HG02798 (cell line): ENCODE results near the gene ANKRD11.

ENCODE experiments used
- ATAC-seq: cut with Tn5 transposase; IDR thresholded peaks from one replicate; pipeline ENCODE4 v1.9.1; 2021; ENCODE audit warnings: mild to moderate bottlenecking; ENCODE audit not compliant: unreplicated experiment, poor library complexity

Gene ANKRD11

DNA sequence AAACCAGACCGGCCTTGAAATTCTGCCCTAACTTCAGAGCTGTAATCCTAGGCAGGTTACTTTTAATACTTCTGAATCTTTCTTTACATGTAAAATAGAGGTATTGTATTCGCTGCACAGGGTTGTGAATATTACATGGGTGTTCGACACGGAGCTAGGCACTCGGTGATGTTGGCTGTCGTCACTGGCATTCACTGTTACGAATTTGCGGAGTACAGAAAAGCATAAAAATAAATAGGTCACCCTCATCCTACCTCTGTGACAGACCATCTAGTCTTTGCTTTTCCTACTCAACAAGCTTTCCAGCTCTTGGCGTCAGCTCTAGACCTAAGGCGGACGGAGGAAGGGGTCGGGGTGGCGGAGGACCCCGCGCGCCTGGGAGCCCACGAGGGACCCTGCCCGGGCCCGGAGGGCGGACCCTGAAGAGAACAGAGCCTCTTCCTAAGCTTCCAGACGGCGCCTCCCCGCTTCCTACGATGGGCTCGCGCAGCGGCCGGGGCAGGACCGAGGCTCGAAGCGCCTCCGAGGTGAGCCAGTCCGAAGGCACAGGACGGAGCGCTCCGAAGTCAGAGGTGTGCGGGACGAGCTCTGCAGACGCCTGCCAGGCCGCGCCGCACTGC, 17.0 kb upstream of the ANKRD11 start:
- ATAC-seq: no peak

GRCh38 chr16:89506791-89507191, 16.4 kb upstream of the ANKRD11 start:
- no peak for ATAC-seq

- no peak for ATAC-seq
Measured at GRCh38 chr16:89506113-89506504, 15.7 kb upstream of the ANKRD11 start.

DNA sequence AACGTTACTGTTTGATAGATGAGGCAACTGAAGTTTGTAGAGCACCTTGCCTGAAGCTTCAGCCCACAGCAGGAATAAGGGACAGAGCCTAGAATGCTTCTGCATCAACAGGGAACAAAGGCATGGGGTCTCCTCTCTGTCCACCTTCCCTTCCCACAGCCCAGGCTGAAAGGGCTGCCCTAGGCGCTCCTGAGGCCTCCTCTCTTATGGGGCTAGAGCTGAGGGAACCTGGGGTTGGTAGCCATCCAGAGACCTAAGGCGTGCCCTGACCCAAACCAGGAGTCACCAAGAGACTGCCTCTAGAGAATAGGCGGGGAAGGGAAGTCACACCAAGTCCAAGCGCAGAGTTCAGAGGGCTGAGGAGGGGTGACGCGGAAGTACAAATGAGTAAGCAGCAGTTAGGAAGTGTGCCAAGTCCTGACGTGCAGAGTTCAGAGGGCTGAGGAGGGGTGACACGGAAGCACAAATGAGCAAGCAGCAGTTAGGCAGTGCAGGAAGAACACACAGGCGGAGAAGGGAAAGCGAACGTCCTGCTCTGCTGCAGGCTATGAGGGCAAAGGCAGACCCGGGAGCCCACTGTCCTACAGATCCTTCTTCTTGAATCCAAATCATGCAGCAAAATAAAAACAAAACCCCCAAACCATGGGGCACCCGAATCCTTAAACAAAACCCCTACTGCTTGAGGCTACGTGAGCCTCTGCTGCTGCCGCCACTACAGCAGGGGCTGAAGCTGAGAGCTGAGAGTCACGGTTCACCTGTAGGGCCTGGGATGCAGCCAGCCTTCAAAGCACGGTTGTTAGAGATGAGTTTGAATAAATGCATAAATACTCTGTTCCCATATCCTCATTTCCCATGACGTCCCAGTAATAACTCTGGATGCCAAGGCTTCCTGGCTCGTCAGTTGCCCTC, 15.1 kb upstream of the ANKRD11 start:
- ATAC-seq: peak; percentile 39

- ATAC-seq: no peak
Measured at GRCh38 chr16:89504091-89504490, 13.7 kb upstream of the ANKRD11 start.

DNA sequence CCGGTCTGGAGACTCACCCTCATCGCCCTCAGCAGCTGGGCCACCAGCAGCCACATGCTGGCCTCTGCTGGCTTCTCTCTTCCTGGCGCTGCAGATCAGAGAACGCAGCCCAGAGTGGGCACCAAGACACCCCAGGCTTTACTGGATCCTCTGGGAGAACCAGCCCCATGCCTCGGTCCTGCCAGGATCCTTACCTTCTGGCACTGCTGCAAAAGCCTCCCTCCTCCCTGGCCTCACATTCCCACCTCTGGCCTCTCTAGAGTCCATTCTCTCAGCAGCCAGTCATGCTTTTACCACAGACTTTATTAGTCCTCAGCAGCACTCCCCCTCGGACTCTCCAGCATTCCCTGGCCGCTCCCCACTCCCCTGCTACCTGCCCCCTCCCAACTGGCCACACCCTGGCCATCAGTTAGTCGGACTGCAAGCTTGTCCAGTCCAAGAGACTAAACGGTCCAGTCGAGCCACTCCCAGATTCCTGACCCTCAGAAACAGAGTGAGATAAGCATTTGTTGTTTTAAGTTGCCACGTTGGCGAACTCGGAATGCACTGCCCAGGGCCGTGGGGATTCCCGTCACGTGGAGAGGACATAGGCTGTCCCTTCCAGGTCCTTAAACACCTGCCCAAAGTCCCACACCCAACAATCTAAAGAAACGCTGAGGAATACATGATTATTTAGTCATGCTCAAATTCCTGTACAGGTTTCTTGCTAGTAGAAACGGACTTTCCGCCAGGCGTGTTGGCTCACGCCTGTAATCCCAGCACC, 11.9 kb upstream of the ANKRD11 start:
- ATAC-seq: no peak

DNA sequence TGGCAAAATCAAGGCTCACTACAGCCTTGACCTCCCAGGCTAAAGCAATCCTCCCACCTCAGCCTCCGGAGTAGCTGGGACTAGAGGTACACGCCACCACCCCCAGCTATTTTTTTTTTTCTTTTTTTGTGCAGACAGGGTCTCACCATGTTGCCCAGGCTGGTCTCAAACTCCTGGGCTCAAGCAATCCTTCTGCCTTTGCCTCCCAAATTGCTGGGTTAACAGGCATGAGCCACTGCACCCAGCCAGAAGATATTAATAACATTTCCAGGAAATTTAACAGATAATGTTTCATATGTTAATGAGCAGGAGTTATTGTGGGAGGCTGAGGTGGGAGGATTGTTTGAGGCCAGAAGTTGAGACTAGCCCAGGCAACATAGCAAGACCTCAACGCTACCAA, 9.4 kb upstream of the ANKRD11 start:
- no peak for ATAC-seq

- ATAC-seq: no peak
Measured at GRCh38 chr16:89498839-89499238, 8.5 kb upstream of the ANKRD11 start.

DNA sequence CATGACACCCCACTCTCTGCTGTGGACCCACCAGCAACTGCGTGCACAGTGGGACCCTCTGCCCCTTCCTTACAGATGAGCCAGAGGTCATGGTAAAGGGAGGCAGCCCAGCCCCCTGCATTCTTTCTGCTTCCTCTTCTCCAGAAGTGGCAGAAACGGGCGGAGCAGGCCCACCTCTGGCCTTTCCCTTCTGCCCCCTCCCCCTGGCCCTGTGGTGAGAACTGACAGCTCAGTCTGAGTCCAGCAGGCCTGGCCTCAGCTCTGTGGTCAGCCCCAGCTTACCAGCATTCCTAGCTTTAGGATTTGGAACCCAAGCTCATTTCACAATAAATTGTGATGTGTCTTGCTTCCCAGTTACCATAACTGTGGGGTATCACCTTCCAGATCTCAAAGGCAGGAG, 4.8 kb upstream of the ANKRD11 start:
- ATAC-seq: no peak

DNA sequence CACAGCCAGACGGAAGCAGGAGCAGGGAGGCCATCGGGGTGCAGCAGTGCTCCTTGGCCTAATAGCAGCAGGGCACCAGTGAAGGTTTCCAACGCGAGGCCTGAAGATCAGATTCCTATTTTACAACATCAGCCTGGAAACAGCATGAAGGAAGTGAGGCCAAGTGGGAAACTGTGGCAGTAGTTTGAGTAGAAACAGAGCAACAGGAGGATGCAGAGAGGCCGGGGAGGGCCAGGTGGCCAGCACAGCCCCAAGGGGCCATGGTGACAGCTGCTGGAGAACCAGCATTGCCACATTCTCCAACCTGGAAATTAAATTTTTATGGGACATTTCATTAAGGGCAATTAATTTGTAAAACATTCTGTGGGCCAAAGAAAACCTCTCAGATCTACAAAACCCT, 3.4 kb upstream of the ANKRD11 start:
- no peak for ATAC-seq

DNA sequence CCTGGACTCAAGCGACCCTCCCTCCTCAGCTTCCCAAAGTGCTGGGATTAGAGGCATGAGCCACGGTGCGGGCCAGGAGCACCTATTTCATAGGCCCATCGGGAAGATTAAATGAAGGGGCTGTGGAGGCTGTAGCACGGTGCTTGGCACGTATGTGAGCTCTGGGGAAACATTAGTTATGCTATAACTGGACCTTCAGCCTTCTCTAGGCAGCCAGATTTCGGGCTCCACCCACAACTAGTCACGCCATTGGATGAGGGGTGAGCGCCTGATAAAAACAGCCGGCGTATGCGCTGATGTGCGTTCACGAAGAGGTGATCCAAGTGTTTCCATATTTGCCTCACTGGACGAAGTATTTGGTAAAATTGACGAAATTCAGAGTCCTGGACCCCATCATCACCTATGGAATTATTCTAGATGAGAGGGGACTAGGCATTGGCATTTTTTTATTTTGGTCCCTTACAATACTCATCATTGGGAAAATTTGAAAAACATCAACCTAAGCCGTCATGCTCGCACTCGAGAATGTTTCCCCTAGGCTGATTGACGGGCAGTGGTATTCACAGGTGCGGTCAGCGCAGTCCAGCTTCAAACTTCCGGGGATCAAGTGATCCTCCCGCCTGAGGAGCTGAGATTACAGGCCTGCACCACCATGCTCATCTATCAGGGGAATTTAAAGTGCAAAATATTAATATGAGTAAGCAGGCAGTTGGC, 1.8 kb upstream of the ANKRD11 start:
- ATAC-seq: no peak

DNA sequence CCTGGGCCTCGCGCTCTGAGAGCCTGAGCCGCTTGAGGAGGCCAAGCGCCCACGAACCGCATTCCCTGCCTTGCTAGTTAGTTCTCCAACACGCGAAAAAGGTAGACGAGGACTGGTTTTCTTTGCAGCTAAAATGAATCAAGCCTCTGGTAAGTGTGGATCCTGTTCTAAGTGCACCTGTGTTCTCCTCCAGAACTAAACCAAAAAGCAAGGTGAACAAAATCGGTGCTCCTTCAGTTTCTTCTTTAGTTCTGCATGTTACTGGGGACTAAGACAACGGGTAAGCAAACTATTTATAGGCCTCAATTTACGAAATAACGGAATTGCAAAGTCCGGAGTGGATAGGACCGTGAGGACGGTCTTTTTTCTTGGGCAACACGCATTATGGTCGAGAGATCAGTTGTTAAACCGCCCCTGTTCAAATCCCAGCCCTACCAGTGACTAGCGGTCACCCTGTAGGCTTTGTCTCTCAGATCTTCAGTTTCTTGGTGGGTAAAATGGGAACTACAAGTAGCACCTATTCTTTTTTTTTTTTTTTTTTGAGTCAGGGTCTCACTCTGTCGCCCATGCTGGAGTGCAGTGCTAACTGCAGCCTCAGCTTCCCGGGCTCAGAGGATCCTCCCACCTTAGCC, 993 bp upstream of the ANKRD11 start:
- ATAC-seq: no peak

- ATAC-seq: no peak
Measured at GRCh38 chr16:89489898-89490438, 393 bp downstream of the ANKRD11 start.

- ATAC-seq: peak; percentile 22
Measured at GRCh38 chr16:89489040-89489897, 1.1 kb downstream of the ANKRD11 start.

DNA sequence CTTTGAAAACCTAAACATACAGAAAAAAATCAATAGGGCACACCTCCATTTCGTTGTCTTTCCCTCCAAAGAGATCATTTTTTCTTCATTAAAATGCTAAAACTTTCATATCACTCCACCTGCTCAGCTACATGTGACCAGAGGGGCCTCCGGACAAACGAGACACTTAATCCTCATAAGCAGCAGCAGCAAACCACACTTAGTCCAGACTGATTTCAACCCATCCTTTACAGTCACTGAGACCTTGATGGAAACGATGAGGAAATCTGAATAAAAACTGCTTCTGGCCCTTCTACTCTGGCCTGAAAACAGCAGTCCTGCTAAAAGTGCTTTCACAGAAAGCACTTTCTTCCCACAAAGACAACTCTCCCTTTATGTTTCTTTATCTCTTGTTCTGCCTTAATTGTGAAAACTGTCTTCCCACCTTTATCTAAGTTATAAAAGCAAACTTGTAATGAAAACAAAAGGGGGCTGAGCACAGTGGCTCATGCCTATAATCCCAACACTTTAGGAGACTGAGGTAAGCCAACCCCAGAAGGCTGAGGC, 4.6 kb downstream of the ANKRD11 start:
- ATAC-seq: no peak

DNA sequence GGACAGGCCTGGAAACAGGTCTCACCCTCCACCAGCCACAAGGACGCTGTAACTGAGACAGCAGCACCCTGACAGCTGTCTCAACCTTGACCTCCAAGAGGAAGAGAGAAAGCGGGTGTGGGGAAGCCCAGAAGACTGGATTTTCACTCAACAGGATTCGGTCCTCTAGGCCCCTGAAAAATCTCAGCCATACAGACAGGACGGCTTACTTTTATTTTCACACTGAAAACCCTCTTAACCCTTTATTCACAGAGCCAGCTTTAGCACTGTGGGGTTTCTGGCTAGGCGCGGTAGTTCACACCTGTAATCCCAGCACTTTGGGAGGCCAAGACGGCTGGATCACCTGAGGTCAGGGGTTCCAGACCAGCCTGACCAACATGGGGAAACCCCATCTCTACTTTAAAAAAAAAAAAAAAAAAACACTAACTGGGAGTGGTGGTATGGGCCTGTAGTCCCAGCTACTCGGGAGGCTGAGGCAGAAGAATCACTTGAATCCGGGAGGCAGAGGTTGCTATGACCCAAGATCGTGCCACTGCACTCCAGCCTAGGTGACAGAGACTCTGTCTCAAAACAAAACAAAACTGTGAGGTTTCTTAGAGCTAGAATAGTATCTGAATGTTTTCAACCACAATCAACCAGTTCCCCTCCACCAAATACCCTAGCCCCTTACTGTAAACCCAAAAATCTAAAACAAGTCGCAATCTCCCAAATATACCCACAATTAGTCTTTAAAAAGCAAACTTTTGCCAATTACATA, 5.3 kb downstream of the ANKRD11 start:
- ATAC-seq: peak; percentile 25

- no peak for ATAC-seq
Measured at GRCh38 chr16:89484041-89484501, 6.3 kb downstream of the ANKRD11 start.

DNA sequence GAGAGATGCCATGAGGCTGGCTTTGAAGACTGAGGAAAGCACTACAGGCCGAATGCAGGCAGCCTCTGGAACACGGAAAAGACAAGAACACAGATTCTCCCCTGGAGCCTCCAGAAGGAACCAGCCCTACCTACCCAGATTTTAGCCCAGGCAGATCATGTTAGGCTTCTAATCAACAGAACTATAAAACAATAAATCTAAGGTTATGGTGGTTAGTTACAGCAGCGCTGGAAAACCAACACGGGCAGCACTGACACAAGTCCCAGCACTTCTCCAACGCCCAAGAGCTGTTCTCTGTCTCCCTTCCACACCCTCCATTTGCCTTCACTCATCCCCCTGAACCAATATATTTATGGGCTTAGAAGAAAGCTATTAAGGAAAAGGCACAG, 7.5 kb downstream of the ANKRD11 start:
- no peak for ATAC-seq
